Keratinocyte (primary cell): Measurements from ENCODE around the gene INSC. TPM values are rescaled to one million over a fixed set of nuclear protein-coding genes. Genes with fewer than 3 reads are reported as not detected.

Source experiments
- DNase-seq: peaks from one replicate; pipeline ENCODE4 v3.0.0-alpha.2; 2011; ENCODE audit warnings: low read depth, missing footprints, low spot score
- FAIRE-seq: peaks from 2 replicates; lab custom pipeline; 2011; peaks lifted over from hg19 to GRCh38; lab: Jason Lieb, UNC
- H2AFZ ChIP-seq: 2 replicates; pipeline ENCODE4 v1.6.0; 2012; ENCODE audit warnings: low read length, control low read depth, inconsistent platforms; ENCODE audit not compliant: control insufficient read depth
- H3K27ac ChIP-seq: 2 replicates; pipeline ENCODE4 v1.5.1; 2011; ENCODE audit warnings: low read length; ENCODE audit not compliant: control insufficient read depth, insufficient read depth
- H3K27me3 ChIP-seq: 3 replicates; pipeline ENCODE4 v1.6.0; 2011; ENCODE audit warnings: low read length; ENCODE audit not compliant: control insufficient read depth, insufficient read depth; ENCODE audit errors: extremely low read depth
- H3K36me3 ChIP-seq, 2 experiments: 2 replicates in 1 of 2; 3 replicates in 1 of 2; pipeline ENCODE4 v1.5.1; 2011; ENCODE audit warnings: low read length in 2 of 2, mild to moderate bottlenecking in 1 of 2; ENCODE audit not compliant: control insufficient read depth in 2 of 2, insufficient read depth in 2 of 2; ENCODE audit errors: extremely low read depth in 1 of 2
- H3K4me1 ChIP-seq: 3 replicates; pipeline ENCODE4 v1.5.1; 2011; ENCODE audit warnings: low read length; ENCODE audit not compliant: control insufficient read depth, insufficient read depth; ENCODE audit errors: extremely low read depth
- H3K4me2 ChIP-seq: 3 replicates; pipeline ENCODE4 v1.6.0; 2011; ENCODE audit warnings: low read depth, low read length; ENCODE audit not compliant: control insufficient read depth, insufficient read depth; ENCODE audit errors: extremely low read depth
- H3K4me3 ChIP-seq, 3 experiments: fragments of 200-600 bp in 1 of 3; sonication (generic) in 1 of 3; 2 replicates in 2 of 3; 3 replicates in 1 of 3; pipeline ENCODE4 v1.5.1; 2011 to 2016; ENCODE audit warnings: low read length in 3 of 3, mild to moderate bottlenecking in 3 of 3, control low read depth in 2 of 3, inconsistent platforms in 1 of 3, low read depth in 1 of 3, mixed read lengths in 1 of 3, mixed run types in 1 of 3, moderate library complexity in 1 of 3; ENCODE audit not compliant: control insufficient read depth in 2 of 3, insufficient read depth in 2 of 3; ENCODE audit errors: extremely low read depth in 1 of 3
- H3K79me2 ChIP-seq: 2 replicates; pipeline ENCODE4 v1.6.0; 2012; ENCODE audit warnings: low read length; ENCODE audit not compliant: control insufficient read depth, insufficient read depth
- H3K9ac ChIP-seq: 3 replicates; pipeline ENCODE4 v1.6.0; 2011; ENCODE audit warnings: low read length; ENCODE audit not compliant: control insufficient read depth, insufficient read depth; ENCODE audit errors: extremely low read depth
- H3K9me1 ChIP-seq: 3 replicates; pipeline ENCODE4 v1.6.0; 2011; ENCODE audit warnings: low read length; ENCODE audit not compliant: control insufficient read depth, insufficient read depth; ENCODE audit errors: extremely low read depth
- H3K9me3 ChIP-seq: 2 replicates; pipeline ENCODE4 v1.5.1; 2012; ENCODE audit warnings: low read depth, low read length; ENCODE audit not compliant: control insufficient read depth
- H4K20me1 ChIP-seq: 3 replicates; pipeline ENCODE4 v1.6.0; 2011; ENCODE audit warnings: low read length; ENCODE audit not compliant: control insufficient read depth, insufficient read depth; ENCODE audit errors: extremely low read depth
- EZH2 ChIP-seq: IDR thresholded peaks from one replicate; pipeline ENCODE4 v1.6.1; 2012; ENCODE audit warnings: inconsistent platforms, mild to moderate bottlenecking, low read length, moderate library complexity
- dilution Hi-C: fragments of 300-500 bp; cut with MboI; formaldehyde crosslinking; loops from one replicate; pipeline ENCODE4 v1.7.0; 2020; ENCODE audit warnings: low sequenced_read_pairs; ENCODE audit not compliant: extremely low pct_ligation_motif_present
- polyA plus RNA-seq, 5 experiments: library from polyadenylated mRNA; depleted of rRNA in 3 of 5; stranded (reverse) in 3 of 5; stranded (forward) in 1 of 5; unstranded in 1 of 5; fragments of >200 nt; gene quantifications; 1 replicate in 1 of 5; 2 replicates in 3 of 5; 3 replicates in 1 of 5; pipeline versions ENCODE4 v1.2.1 to v1.2.3, GENCODE V29; 2011 to 2012; ENCODE audit warnings: missing spikeins in 2 of 5, low read depth in 1 of 5, low replicate concordance in 1 of 5
- TF ChIP-seq, protein P1 (sequence below), 3 experiments: IDR thresholded peaks in 1 of 3; conservative IDR thresholded peaks in 1 of 3; optimal IDR thresholded peaks in 1 of 3; 2 replicates in 2 of 3; 3 replicates in 1 of 3; pipeline versions ENCODE3 to v1.5.1; 2011; ENCODE audit warnings: low read length in 3 of 3, mild to moderate bottlenecking in 3 of 3, moderate library complexity in 2 of 3, control low read depth in 1 of 3, inconsistent platforms in 1 of 3; ENCODE audit not compliant: insufficient read depth in 2 of 3; ENCODE audit errors: extremely low read depth in 1 of 3

INSC gene
- polyA plus RNA-seq, 1 donor (not counting 4 experiments of a cell fraction or from before 2014, with no cell fraction given): 0.13 TPM

DNA sequence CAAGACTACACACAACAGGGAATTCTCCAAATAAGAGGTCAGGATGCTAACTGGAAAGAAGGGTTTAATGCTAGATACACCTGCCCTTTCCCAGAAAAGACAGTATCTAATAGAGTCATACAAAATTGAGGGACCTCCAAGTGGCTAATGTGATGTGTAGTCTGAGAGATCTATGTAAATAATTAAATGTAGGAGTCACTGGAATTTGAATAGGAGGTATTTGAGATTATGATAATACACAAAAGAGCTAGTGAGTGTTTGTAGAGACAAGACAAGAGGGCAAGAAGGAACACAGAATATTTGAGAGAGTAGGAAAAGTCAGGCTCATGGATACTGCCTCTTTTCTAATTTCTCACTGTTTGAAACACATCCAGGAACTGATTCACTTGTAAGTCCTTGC is 15.5 kb upstream of the INSC start:
- DNase-seq: no peak
- Histone ChIP-seq H3K9me3 (no peaks in the 10 kb centered on the region), H3K36me3 (no peaks in the 10 kb centered on the region), H2AFZ (no peak overlapping the region), H3K9ac (no peak overlapping the region), H3K4me3 (no peak overlapping the region), H3K79me2 (no peaks in the 10 kb centered on the region), H4K20me1 (no peaks in the 10 kb centered on the region), H3K27ac (no peak overlapping the region), H3K4me1 (peaks cover 5% of the 10 kb centered on the region), H3K4me2 (no peak overlapping the region), H3K27me3 (peaks cover 2% of the 10 kb centered on the region), H3K9me1 (no peaks in the 10 kb centered on the region)
- dilution Hi-C loops: no loop called here
- no peak for FAIRE-seq
- TF ChIP-seq, protein P1, sequence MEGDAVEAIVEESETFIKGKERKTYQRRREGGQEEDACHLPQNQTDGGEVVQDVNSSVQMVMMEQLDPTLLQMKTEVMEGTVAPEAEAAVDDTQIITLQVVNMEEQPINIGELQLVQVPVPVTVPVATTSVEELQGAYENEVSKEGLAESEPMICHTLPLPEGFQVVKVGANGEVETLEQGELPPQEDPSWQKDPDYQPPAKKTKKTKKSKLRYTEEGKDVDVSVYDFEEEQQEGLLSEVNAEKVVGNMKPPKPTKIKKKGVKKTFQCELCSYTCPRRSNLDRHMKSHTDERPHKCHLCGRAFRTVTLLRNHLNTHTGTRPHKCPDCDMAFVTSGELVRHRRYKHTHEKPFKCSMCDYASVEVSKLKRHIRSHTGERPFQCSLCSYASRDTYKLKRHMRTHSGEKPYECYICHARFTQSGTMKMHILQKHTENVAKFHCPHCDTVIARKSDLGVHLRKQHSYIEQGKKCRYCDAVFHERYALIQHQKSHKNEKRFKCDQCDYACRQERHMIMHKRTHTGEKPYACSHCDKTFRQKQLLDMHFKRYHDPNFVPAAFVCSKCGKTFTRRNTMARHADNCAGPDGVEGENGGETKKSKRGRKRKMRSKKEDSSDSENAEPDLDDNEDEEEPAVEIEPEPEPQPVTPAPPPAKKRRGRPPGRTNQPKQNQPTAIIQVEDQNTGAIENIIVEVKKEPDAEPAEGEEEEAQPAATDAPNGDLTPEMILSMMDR (optimal IDR thresholded peaks at IDR 0.05 in 1 of 3, IDR thresholded peaks at IDR 0.05 in 1 of 3, conservative IDR thresholded peaks at IDR 0.05 in 1 of 3; ENCODE audit: extremely low read depth in 1 of 3, insufficient read depth in 2 of 3, low read length in 3 of 3): no peak
- no peak for TF ChIP-seq EZH2

DNA sequence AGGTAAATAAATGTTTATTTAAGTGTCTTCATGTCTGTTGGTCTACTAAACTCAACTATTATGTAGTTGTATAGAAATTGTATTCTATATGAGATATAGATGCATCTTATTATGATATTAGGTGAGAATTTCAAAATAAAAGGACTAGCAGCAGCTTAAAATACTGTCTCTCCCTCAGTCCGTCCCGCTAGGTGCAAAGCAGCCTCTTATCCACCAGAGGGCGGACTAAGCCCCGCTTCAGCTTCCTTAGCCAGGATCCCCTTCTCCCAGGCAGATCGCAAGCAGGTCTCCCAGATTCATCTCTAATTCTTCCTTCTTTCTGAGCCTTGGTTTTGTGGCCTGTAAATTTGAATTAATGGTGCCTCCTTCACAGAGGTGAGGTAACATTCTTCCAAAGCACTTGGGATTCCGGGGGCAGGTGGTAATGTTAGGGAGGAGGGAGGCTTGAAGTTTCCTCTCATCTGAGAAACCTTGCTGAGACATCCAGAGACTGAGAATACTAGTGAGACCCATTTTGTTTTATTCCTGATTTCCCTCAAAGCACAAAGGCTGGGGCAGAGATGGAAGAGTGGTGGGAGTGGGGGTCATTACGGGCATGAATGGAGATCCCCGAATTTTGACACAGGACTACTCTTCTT is 13.5 kb upstream of the INSC start:
- no peak overlapping the region for H3K27ac ChIP-seq
- H2AFZ ChIP-seq: no peak overlapping the region
- H3K9me1 ChIP-seq: no peaks in the 10 kb centered on the region
- no peaks in the 10 kb centered on the region for H4K20me1 ChIP-seq
- H3K9ac ChIP-seq: no peak overlapping the region
- H3K9me3 ChIP-seq: no peaks in the 10 kb centered on the region
- H3K36me3 ChIP-seq: no peaks in the 10 kb centered on the region
- peaks cover 20% of the 10 kb centered on the region for H3K4me1 ChIP-seq
- no peak for TF ChIP-seq EZH2
- TF ChIP-seq, protein P1 (optimal IDR thresholded peaks at IDR 0.05 in 1 of 3, IDR thresholded peaks at IDR 0.05 in 1 of 3, conservative IDR thresholded peaks at IDR 0.05 in 1 of 3; ENCODE audit: extremely low read depth in 1 of 3, insufficient read depth in 2 of 3, low read length in 3 of 3): peak; percentile 93 to 94 (median 94)
- H3K4me3 ChIP-seq: no peak overlapping the region
- FAIRE-seq: peak; percentile 69
- dilution Hi-C loops: no loop called here
- peaks cover 2% of the 10 kb centered on the region for H3K27me3 ChIP-seq
- DNase-seq: no peak
- H3K4me2 ChIP-seq: no peak overlapping the region
- H3K79me2 ChIP-seq: no peaks in the 10 kb centered on the region
